Mesendoderm (in vitro differentiated cells): ENCODE data around the gene SKIC8. TPM values are rescaled to one million over a fixed set of nuclear protein-coding genes. Genes with fewer than 3 reads are reported as not detected.
A peak's percentile ranks its signal among the peaks of the same experiment; 100 is the strongest.

ENCODE experiments used
- DNase-seq: peaks from one replicate; pipeline ENCODE4 v3.0.0; 2013
- H2AK5ac ChIP-seq: 2 replicates; pipeline ENCODE4 v1.6.1; 2013; ENCODE audit warnings: low read length, inconsistent platforms
- H2BK120ac ChIP-seq: 2 replicates; pipeline ENCODE4 v1.6.1; 2013; ENCODE audit warnings: low read depth, mild to moderate bottlenecking, low read length, moderate library complexity, mixed read lengths
- H2BK15ac ChIP-seq: replicated peaks from 2 replicates; pipeline ENCODE4 v1.6.1; 2013; ENCODE audit warnings: low read depth, mild to moderate bottlenecking, moderate library complexity
- H2BK5ac ChIP-seq: 2 replicates; pipeline ENCODE4 v1.6.1; 2013; ENCODE audit warnings: low read length, inconsistent platforms
- H3K18ac ChIP-seq: 2 replicates; pipeline ENCODE4 v1.6.1; 2013; ENCODE audit warnings: mild to moderate bottlenecking, low read length, mixed read lengths
- H3K23ac ChIP-seq: one replicate; pipeline ENCODE4 v1.6.1; 2013; ENCODE audit warnings: low read length
- H3K27ac ChIP-seq: 2 replicates; pipeline ENCODE4 v1.5.1; 2013; ENCODE audit warnings: low read depth, mild to moderate bottlenecking, inconsistent platforms, low read length, moderate library complexity
- H3K27me3 ChIP-seq: 2 replicates; pipeline ENCODE4 v1.6.1; 2013; ENCODE audit warnings: low read length, control low read depth, mild to moderate bottlenecking, inconsistent platforms; ENCODE audit not compliant: insufficient read depth, poor library complexity
- H3K36me3 ChIP-seq: 2 replicates; pipeline ENCODE4 v1.6.1; 2013; ENCODE audit warnings: low read length, inconsistent platforms; ENCODE audit not compliant: control insufficient read depth, insufficient read depth
- H3K4ac ChIP-seq: one replicate; pipeline ENCODE4 v1.6.1; 2013; ENCODE audit warnings: low read depth, mild to moderate bottlenecking, low read length, moderate library complexity
- H3K4me1 ChIP-seq: 2 replicates; pipeline ENCODE4 v1.6.1; 2013; ENCODE audit warnings: low read depth, low read length, inconsistent platforms; ENCODE audit not compliant: control insufficient read depth
- H3K4me2 ChIP-seq: 2 replicates; pipeline ENCODE4 v1.6.1; 2013; ENCODE audit warnings: low read length
- H3K4me3 ChIP-seq: 2 replicates; pipeline ENCODE4 v1.5.1; 2013; ENCODE audit warnings: mild to moderate bottlenecking, low read length
- H3K56ac ChIP-seq: one replicate; pipeline ENCODE4 v1.6.1; 2013; ENCODE audit warnings: low read length
- H3K79me1 ChIP-seq: 2 replicates; pipeline ENCODE4 v1.6.1; 2013; ENCODE audit warnings: low read length, inconsistent platforms
- H3K79me2 ChIP-seq: 2 replicates; pipeline ENCODE4 v1.6.1; 2013; ENCODE audit warnings: mild to moderate bottlenecking, low read length; ENCODE audit not compliant: control insufficient read depth, insufficient read depth
- H3K9ac ChIP-seq: 2 replicates; pipeline ENCODE4 v1.6.1; 2013; ENCODE audit warnings: low read length, inconsistent platforms
- H4K5ac ChIP-seq: one replicate; pipeline ENCODE4 v1.6.1; 2013; ENCODE audit warnings: low read length
- H4K8ac ChIP-seq: one replicate; pipeline ENCODE4 v1.6.1; 2013; ENCODE audit warnings: low read depth, mild to moderate bottlenecking, control low read depth, low read length, moderate library complexity
- WGBS: extraction: QIAGEN DNeasy Blood & Tissue Kit; methylation state at CpG from one replicate; pipeline ENCODE4 v1.1.7; 2013; ENCODE audit warnings: low lambda C conversion rate, missing lambda C conversion rate; ENCODE audit not compliant: insufficient coverage; ENCODE audit errors: extremely low coverage; 5-methylcytosine and 5-hydroxymethylcytosine counted together
- polyA plus RNA-seq, 2 experiments: library from polyadenylated mRNA; stranded (reverse); fragments of 200-250 nt; gene quantifications; one replicate each; pipeline ENCODE4 v1.2.3, GENCODE V29; 2013

SKIC8 gene
- polyA plus RNA-seq (2013, experiment 1 of 2) = 38.2 TPM
- 37.3 TPM for polyA plus RNA-seq (2013, experiment 2 of 2)

- Histone ChIP-seq H3K18ac (no peak within 1 kb of the TSS), H2BK5ac (no peak within 1 kb of the TSS), H4K8ac (no peak within 1 kb of the TSS), H3K27ac (no peak within 1 kb of the TSS), H3K4ac (peak within 1 kb of the TSS; percentile 75), H2BK120ac (no peak within 1 kb of the TSS), H3K79me2 (peaks cover 8% of the 10 kb centered on the region), H4K5ac (no peak within 1 kb of the TSS), H3K4me2 (peak within 1 kb of the TSS; percentile 94), H2BK15ac (no peak within 1 kb of the TSS), H3K9ac (peak within 1 kb of the TSS; percentile 94), H3K27me3 (no peaks in the 10 kb centered on the region), H3K4me3 (peak within 1 kb of the TSS; percentile 96), H3K4me1 (peaks cover 2% of the 10 kb centered on the region), H3K56ac (peak within 1 kb of the TSS; percentile 91), H2AK5ac (no peak within 1 kb of the TSS), H3K79me1 (peaks cover 11% of the 10 kb centered on the region), H3K36me3 (no peaks in the 10 kb centered on the region), H3K23ac (no peak within 1 kb of the TSS)
- no CpG with 5 or more reads among the region's 55 CpGs for WGBS
- DNase-seq = peak; percentile 97
Measured at GRCh38 chr15:78299101-78299930, at the start of gene SKIC8. Gene SKIC8 (minus strand): TSS chr15:78299609. CDS start chr15:78295686, 3,923 bp downstream.

DNA sequence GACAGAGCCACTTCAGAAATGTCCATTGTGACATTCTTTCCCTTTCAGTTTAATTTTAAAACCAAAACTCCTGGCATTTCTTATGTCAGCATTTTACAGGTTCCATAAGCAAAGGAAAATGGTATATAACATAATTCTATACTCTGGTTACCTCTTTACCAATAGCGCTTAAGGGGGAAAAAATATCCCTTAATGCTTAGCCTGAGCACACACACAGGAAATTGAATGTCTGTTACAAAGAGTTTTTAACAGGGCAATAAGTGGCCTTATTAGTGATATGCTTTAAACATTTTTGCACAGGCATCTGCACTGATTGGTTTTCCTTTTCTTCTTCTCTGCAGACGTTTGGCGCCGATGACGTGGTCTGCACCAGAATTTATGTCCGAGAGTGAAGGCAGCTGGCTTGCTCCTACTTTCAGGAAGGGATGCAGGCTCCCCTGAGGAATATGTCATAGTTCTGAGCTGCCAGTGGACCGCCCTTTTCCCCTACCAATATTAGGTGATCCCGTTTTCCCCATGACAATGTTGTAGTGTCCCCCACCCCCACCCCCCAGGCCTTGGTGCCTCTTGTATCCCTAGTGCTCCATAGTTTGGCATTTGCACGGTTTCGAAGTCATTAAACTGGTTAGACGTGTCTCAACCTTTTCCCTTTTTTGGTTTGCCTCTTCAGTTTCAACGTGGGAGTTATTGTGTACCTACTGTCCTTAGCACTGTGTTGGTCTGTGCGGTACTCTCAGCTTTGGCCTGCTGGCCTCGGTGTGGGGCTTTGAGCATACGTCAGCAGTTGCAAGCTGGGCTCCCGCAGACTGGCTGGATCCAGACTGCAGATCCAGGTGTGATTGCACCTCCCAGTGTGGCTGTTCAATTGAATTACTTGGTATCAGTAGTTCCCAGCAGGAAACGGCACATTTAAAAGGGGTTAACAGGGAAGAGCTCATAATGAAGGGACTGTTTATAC is 48.5 kb upstream of the SKIC8 start:
- H2BK120ac ChIP-seq = no peak overlapping the region
- no peak overlapping the region for H3K4me2 ChIP-seq
- H3K36me3 ChIP-seq = no peaks in the 10 kb centered on the region
- H3K4me1 ChIP-seq = peaks cover 8% of the 10 kb centered on the region
- DNase-seq = peak; percentile 86
- H3K4me3 ChIP-seq = no peak overlapping the region
- no peak overlapping the region for H2BK15ac ChIP-seq
- H3K27ac ChIP-seq = no peak overlapping the region
- H3K79me2 ChIP-seq = no peaks in the 10 kb centered on the region
- no peak overlapping the region for H4K5ac ChIP-seq
- no peaks in the 10 kb centered on the region for H3K27me3 ChIP-seq
- H3K23ac ChIP-seq = no peak overlapping the region
- no peak overlapping the region for H4K8ac ChIP-seq
- WGBS = no CpG with 5 or more reads among the region's 17 CpGs
- H3K9ac ChIP-seq = no peak overlapping the region
- no peak overlapping the region for H3K4ac ChIP-seq
- no peak overlapping the region for H3K18ac ChIP-seq
- H2BK5ac ChIP-seq = peak overlapping the region; percentile 21
- H2AK5ac ChIP-seq = no peak overlapping the region
- no peaks in the 10 kb centered on the region for H3K79me1 ChIP-seq
- H3K56ac ChIP-seq = peak overlapping the region; percentile 35

GRCh38 chr15:78345396-78346125 is 46.2 kb upstream of the SKIC8 start:
- no peak overlapping the region for H4K8ac ChIP-seq
- peaks cover 8% of the 10 kb centered on the region for H3K4me1 ChIP-seq
- H3K4ac ChIP-seq = no peak overlapping the region
- H3K4me3 ChIP-seq = no peak overlapping the region
- H3K56ac ChIP-seq = no peak overlapping the region
- no peaks in the 10 kb centered on the region for H3K27me3 ChIP-seq
- H4K5ac ChIP-seq = no peak overlapping the region
- H3K79me1 ChIP-seq = no peaks in the 10 kb centered on the region
- no peak overlapping the region for H2BK15ac ChIP-seq
- H3K36me3 ChIP-seq = no peaks in the 10 kb centered on the region
- no CpG with 5 or more reads among the region's 9 CpGs for WGBS
- no peak for DNase-seq
- no peak overlapping the region for H3K9ac ChIP-seq
- H2AK5ac ChIP-seq = no peak overlapping the region
- H3K23ac ChIP-seq = no peak overlapping the region
- no peak overlapping the region for H3K27ac ChIP-seq
- no peak overlapping the region for H2BK5ac ChIP-seq
- H3K79me2 ChIP-seq = no peaks in the 10 kb centered on the region
- H3K18ac ChIP-seq = no peak overlapping the region
- H2BK120ac ChIP-seq = no peak overlapping the region
- no peak overlapping the region for H3K4me2 ChIP-seq

GRCh38 chr15:78343276-78344060 is 44.1 kb upstream of the SKIC8 start:
- Histone ChIP-seq H3K23ac (no peak overlapping the region), H3K4ac (no peak overlapping the region), H4K5ac (no peak overlapping the region), H2BK5ac (no peak overlapping the region), H3K9ac (no peak overlapping the region), H2AK5ac (no peak overlapping the region), H3K18ac (no peak overlapping the region), H3K79me2 (no peaks in the 10 kb centered on the region), H3K4me1 (peaks cover 6% of the 10 kb centered on the region), H4K8ac (no peak overlapping the region), H2BK120ac (no peak overlapping the region), H3K4me3 (no peak overlapping the region), H3K79me1 (no peaks in the 10 kb centered on the region), H3K27me3 (peaks cover 3% of the 10 kb centered on the region), H3K4me2 (no peak overlapping the region), H3K56ac (no peak overlapping the region), H3K27ac (no peak overlapping the region), H2BK15ac (no peak overlapping the region), H3K36me3 (no peaks in the 10 kb centered on the region)
- WGBS = no CpG with 5 or more reads among the region's 12 CpGs
- DNase-seq = no peak

- H3K23ac ChIP-seq = no peak overlapping the region
- no peak overlapping the region for H2BK5ac ChIP-seq
- H3K56ac ChIP-seq = peak overlapping the region; percentile 49
- H3K36me3 ChIP-seq = no peaks in the 10 kb centered on the region
- no peak overlapping the region for H3K27ac ChIP-seq
- H3K9ac ChIP-seq = peak overlapping the region; percentile 47
- no peak overlapping the region for H2AK5ac ChIP-seq
- no peak overlapping the region for H3K4me2 ChIP-seq
- H3K27me3 ChIP-seq = peaks cover 3% of the 10 kb centered on the region
- no peak for DNase-seq
- no peaks in the 10 kb centered on the region for H3K4me1 ChIP-seq
- no CpG with 5 or more reads among the region's 5 CpGs for WGBS
- no peak overlapping the region for H3K4me3 ChIP-seq
- no peak overlapping the region for H3K4ac ChIP-seq
- no peaks in the 10 kb centered on the region for H3K79me2 ChIP-seq
- H2BK15ac ChIP-seq = no peak overlapping the region
- H2BK120ac ChIP-seq = no peak overlapping the region
- H3K79me1 ChIP-seq = no peaks in the 10 kb centered on the region
- H4K5ac ChIP-seq = no peak overlapping the region
- no peak overlapping the region for H3K18ac ChIP-seq
- H4K8ac ChIP-seq = no peak overlapping the region
Measured at GRCh38 chr15:78342021-78342420, 42.6 kb upstream of the SKIC8 start.
